H4 (cell line): Measurements from ENCODE around the gene GH2. TPM values are rescaled to one million over a fixed set of nuclear protein-coding genes. Genes with fewer than 3 reads are reported as not detected.
"Not testable (repeated sequence)": the region's sequence is repeated elsewhere in the genome, so short reads cannot be mapped to it uniquely, and the experiment has no call there.

ENCODE experiments used
- DNase-seq: peaks from one replicate; pipeline ENCODE4 v3.0.0-alpha.2; 2015; ENCODE audit warnings: low spot score
- total RNA-seq: library from RNA; depleted of rRNA; stranded (reverse); fragments of >200 nt; shearing (Covaris generic); gene quantifications from 2 replicates; pipeline ENCODE4 v1.2.3, GENCODE V29; 2014; rRNA removed

GH2 gene
- total RNA-seq, result not detected in 2 replicates

DNA sequence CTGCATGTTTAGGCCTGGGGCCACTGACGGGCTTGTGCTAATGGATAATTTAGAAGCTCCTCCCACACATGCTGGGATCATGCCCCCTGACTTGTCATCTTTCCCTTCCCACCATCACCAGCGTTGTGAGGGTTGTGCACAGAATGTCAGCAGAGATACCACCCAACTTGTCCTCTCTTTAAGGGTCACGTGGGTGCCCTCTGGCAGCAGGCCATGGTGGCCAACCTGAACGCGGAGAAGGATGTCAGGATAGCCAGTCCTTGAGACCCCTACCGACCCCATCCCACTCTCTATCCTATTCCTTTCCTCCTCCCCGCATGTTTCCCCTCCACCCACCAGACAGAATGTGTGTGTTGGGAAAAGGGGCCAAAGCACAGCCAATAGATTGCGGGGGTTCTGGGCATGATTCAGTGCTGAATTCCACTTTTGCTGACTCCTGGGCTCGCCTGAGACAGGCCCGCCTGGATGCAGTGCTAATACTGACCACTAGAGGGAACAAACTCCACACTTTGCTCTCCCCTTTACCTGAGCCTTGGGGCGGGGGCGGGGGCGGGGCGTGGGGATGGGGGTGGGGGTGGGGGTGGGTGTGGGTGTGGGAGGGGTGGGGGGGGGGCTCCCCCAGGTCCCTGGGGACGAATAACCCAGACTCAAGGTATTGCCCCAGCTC, at the start of gene GH2:
Gene GH2 (minus strand): TSS at position 10 of the 667 bp plus-strand sequence. CDS start 143 bp downstream, outside the sequence.
- peak; percentile 44 for DNase-seq

DNA sequence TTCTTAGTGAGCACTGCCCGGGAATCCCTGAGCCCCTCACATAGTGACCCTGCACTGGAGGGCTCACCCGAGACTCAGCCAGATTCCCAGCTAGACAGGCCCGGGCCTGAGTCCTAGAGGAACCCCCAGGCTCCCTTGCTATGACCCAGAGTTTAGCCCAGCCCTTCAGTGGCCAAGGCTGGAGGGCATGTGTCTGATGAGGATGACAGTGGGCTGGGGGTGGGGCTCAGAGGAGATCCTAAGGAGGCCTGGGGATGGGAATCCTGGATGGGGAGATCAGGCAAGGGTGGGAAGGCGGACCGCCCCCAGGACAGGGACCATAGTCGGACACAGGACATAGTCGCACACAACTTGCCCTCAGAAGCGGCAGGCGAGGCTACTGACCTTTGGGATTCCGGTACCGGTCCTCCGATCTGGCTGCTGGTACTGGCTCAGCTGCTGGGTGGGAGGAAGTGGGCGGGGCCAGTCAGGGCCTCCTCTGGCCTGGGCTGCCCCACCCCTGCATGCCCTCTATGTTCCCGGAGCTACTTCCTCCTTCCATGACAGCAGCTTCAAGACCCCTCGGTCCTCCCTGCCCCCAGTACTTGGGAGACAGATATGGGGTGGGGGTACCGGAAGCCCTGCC, 49.3 kb upstream of the GH2 start:
- no peak for DNase-seq

DNA sequence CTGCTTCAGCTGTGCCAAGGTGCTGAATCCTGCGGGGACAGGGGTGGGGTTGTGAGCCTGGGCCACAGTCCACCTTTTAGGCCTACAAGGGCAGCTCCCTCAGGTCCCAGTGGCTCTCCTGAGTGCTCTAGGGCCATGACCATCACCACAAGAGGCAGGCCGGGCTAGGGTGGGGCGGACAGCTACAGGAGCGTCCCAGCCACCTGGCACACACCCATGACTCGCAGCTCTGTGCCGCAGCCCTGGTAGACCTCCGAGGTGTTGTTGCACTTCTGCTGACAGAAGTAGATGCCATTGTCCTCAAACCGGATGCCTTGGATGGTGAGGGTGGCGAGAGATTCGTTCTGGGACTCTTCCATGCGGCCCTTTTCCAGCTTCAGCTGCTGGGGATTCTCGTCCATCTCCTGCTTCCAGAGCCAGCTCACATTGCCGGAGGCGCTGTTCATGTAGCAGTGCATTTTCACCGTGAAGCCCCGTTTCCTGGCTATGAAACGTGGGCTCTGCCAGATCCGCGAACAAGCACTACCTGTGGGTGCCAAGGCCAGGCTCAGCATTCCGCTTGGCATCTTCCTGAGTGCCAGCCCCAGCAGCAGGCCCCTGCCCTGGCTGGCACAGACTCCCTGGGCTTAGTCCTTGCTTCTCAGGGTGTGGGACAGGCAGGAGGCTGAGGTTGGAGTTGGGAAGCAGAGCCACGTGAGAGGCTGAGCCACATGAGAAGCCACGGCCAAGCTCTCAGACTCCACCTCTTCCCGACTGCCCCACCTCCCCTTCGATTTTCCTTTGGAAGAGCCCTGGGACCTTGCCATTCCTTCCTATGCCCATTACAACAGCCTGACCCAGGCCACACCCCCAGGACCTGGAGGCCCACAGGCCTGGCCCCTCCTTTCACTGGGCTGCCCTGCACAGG, 48.4 kb upstream of the GH2 start:
- DNase-seq, result no peak

DNA sequence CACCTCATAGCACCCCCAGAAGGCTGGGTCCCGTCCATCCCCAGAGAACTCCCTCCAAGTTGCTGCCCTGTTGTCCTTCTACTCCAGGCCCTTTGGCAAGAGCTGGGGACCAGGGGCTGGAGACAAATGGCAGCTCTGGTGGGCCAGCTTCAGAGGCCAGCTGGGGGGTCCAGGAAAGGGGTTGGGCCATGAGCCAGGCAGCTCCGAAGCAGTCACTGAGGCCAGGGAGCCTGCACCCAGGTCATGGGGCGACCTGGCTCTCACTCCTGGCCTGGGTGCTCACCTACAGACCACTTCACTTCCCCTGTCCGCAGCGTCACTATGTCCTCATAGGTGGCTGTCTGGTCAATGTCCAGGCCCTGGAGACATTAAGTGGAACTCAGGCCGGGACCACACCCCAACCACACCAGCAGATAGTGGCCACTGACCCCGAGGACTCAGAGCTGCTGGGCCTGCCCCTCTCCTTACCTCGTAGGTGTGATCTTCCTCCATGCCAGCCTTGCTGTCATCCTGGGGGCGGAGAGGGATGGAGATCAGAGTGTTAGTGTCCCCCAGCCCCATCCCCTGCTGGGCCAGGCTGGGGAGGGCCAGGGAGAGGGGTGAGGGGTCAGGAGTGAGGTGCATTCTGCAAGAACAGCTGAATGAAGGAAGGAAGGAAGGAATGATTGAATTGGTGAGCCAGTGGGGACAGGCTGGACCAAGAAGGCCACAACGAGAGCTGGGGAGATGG, 47.4 kb upstream of the GH2 start:
- no peak for DNase-seq

DNA sequence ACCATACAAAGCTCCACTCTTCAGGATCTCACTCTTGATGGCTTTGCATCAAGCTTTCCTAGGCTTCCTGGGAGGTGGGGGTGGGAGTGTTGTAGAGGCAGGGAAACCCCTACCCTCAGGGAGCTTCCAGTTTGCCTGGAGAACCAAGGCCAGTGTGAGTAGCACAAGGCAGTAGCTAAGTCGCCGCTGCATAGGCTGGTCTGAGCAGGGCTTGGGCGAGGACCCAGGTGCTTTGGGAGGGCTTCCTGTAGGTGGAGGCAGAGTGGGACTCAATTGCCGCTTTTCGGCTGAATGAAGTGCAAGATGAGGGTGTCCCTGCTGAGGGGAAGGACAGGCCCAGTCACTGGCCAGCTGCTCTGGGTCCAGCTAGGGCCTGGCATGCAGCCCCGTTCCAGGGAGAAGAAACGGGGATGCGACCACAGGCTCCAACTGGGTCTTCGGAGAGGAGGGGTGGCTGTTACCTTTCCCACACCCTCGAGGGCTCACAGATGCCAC, 46.5 kb upstream of the GH2 start:
- DNase-seq, result no peak

DNA sequence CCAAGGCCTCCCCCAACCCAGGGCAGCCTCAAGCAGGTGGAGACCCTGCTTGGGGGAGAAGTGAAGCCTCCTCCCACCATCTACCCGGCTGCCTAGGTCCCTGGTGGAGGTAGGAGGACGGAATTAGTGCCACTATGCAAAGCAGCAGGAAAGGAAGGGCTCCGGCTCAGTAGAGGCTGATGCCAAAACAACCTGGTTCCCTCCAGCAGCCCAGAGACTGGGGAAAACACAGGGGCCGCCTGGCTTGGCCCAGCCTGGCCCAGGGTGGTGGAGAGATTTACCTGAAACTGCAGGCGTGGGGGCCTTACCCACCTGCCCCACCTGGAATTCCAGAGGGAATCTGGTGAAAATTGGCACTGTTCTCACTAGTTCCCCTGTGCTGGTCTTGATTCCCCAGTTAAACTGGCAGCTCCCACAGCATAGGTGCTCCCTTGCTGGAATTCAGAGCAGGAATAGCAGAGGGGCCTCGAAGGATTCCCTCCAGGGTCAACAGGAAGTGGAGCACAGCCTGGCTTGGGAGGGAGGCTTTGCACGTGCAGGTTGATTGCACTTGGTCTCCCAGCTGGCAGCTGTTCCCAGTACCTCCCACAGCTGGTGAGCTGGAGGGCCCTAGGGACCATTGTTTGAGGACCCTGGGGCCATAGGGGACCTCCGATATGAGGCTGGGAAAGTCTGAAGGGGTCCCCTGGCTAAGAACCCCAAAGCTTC, 45.9 kb upstream of the GH2 start:
- no peak for DNase-seq

DNA sequence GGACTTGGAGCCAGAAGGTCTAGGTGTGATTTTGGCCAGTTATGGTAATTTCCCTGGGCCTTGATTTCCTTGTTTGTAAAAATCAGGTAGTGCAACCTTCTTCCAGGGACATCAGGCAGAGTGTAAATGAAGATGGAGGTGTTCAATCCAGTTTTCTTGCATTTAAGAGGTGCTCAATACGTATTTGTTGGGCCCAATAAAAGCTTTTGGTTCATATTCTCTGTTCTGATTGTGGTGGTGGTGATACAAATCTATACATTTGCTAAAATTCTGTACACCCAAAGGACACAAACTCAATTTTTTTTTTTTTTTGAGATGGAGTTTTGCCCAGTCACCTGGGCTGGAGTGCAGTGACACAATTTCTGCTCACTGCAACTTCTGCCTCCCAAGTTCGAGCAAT, 44.4 kb upstream of the GH2 start:
- DNase-seq, result no peak

DNA sequence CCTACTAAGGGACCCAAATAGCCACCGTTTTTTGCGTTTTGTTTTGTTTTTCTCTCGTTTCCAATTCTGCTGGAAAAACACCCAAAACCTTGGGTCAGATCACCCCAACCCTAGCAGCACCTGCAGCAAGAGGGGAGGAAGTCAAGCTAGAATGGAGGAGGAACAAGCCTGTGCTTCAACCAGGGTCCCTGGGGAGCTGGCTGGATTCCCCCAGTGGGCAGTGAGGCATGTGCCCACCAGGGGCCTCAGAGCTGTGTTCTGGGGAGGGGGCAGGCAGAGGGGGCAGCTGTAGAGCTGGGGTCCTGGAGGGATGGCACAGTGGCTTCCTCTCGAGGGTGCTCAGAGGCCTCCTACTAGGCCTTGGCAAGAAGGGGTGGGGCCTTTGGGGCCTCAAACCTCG, 43.9 kb upstream of the GH2 start:
- DNase-seq, result no peak

DNA sequence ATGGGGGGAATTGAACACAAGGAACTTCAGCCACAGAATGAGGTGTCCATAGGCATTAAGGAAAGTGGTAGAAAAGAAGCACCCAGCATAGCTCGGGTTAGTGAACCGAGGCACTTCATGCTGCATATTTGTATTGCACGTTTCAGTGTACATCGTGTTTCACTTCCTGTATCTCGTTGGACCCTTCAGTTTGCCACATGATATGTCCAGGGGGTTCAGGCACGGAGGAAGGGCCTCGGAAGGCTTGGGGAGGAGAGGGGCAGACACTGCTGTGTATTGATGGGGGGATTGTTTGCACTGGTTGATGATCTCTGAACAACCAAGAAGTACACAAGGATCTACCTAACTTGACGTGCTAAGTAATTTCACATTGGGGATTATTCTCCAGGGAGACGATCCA, 40.7 kb upstream of the GH2 start:
- not testable (repeated sequence) for DNase-seq

DNA sequence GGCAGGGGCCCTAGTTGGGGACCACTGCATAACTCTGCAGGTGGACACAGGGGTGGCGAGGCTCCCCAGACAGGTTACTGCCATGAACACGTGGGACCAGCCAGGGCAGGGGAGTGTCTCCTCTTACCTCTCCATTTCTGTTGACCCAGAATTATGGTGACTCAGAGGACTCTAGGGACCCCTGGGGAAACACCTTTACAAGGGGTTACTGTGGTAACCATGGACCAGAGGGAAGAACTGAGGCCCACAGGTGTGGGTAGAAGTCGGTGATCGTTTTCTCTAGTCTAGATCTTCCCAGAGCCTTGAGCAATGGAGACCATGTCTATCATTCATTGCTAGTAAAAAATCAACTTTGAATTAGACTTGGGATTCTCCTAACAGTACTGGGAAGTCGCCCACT, 39.0 kb upstream of the GH2 start:
- DNase-seq, result not testable (repeated sequence)

DNA sequence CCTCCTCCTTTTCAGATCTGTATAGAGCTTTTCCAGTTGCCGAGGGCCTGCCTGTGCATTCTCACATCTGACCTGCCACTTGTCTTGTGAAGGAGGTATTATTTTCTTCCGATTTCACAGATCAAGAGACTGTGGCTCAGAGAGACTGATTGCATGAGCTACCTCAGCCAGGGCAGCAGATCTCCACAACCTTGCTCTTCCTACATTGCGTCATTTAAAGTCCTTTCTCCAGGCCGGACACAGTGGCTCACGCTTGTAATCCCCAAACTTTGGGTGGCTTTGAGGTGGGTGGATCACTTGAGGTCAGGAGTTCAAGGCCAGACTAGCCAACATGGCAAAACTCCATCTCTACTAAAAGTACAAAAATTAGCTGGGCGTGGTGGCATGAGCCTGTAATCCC, 38.3 kb upstream of the GH2 start:
- DNase-seq, result not testable (repeated sequence)

DNA sequence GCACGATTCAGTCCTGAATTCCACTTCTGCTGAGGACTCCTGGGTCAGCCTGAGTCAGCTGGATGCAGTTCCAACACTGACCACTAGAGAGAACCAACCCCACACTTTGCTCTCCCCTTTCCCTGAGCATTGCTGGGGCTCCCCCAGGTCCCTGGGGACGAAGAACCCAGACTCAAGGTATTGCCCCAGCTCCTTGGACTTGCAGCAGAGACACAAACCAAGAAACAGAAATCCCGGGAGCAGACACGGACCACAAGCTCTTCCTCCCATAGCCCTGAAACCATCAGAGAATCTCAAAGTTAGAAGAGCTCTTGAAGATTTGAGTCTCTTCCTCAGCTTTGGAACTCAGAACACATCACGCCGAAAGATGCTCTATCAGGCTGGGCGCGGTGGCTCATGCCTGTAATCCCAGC, 37.6 kb upstream of the GH2 start:
- peak; percentile 42 for DNase-seq

DNA sequence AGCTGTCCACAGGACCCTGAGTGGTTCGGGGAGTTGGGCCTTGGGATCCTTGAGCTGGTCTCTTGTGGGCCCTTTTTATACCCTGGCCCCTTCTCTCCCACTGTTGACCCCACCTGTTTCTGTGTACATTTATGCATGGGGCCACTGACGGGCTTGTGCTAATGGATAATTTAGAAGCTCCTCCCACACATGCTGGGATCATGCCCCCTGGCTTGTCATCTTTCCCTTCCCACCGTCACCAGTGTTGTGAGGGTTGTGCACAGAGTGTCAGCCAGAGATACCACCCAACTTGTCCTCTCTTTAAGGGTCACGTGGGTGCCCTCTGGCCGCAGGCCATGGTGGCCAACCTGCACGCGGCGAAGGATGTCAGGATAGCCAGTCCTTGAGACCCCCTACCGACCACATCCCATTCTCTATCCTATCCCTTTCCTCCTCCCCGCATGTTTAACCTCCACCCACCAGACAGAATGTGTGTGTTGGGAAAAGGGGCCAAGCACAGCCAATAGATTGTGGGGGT, 37.1 kb upstream of the GH2 start, which contains the start of gene GH1:
Gene GH1 (minus strand): TSS at position 51 of the 517 bp plus-strand sequence. CDS start 63 bp downstream, outside the sequence.
- DNase-seq, result not testable (repeated sequence)

DNA sequence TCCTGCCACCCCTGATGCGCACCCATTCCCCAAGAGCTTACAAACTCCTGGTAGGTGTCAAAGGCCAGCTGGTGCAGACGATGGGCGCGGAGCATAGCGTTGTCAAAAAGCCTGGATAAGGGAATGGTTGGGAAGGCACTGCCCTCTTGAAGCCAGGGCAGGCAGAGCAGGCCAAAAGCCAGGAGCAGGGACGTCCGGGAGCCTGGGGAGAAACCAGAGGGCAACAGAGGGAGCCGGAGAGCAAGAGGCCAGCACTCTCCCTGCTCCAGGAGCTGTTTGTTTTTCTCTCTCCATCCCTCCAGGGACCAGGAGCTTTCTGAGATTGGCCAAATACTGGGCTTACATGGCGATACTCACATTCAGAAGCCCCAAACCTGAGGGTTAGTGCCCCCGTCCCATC, 36.6 kb upstream of the GH2 start:
- DNase-seq, result no peak

DNA sequence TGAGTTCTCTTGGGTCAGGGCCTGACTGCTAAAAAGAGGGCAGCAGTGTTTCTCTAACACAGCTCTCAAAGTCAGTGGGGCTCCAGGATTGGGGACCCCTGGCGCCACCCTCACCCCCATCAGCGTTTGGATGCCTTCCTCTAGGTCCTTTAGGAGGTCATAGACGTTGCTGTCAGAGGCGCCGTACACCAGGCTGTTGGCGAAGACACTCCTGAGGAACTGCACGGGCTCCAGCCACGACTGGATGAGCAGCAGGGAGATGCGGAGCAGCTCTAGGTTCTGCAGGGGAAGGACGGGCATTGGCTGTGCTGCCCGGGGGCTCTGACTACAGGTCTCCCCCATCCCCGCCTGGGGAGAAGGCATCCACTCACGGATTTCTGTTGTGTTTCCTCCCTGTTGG, 35.9 kb upstream of the GH2 start:
- no peak for DNase-seq

DNA sequence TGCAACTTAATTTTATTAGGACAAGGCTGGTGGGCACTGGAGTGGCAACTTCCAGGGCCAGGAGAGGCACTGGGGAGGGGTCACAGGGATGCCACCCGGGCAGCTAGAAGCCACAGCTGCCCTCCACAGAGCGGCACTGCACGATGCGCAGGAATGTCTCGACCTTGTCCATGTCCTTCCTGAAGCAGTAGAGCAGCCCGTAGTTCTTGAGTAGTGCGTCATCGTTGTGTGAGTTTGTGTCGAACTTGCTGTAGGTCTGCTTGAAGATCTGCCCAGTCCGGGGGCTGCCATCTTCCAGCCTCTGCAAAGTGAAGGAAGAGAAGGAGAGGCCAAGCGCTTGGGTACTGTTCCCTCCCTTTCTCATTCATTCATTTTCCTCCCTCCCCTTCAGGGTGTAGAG, 35.5 kb upstream of the GH2 start:
- not testable (repeated sequence) for DNase-seq

DNA sequence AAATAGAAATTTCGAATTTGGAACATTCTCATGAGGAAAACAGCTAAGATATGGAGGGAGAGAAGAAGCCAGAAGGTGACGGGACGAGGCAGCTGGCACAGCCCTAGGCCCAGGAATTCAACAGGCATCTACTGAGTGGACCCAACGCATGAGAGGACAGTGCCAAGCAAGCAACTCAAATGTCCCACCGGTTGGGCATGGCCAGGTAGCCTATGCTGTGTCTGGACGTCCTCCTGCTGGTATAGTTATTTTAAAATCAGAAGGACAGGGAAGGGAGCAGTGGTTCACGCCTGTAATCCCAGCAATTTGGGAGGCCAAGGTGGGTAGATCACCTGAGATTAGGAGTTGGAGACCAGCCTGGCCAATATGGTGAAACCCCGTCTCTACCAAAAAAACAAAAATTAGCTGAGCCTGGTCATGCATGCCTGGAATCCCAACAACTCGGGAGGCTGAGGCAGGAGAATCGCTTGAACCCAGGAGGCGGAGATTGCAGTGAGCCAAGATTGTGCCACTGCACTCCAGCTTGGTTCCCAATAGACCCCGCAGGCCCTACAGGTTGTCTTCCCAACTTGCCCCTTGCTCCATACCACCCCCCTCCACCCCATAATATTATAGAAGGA, 34.9 kb upstream of the GH2 start:
- no peak for DNase-seq

DNA sequence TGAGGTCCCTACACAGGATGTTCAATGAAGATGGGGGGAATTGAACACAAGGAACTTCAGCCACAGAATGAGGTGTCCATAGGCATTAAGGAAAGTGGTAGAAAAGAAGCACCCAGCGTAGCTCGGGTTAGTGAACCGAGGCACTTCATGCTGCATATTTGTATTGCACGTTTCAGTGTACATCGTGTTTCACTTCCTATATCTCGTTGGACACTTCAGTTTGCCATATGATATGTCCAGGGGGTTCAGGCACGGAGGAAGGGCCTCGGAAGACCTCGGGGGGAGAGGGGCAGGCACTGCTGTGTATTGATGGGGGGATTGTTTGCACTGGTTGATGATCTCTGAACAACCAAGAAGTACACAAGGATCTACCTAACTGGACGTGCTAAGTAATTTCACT, 34.0 kb upstream of the GH2 start:
- not testable (repeated sequence) for DNase-seq

DNA sequence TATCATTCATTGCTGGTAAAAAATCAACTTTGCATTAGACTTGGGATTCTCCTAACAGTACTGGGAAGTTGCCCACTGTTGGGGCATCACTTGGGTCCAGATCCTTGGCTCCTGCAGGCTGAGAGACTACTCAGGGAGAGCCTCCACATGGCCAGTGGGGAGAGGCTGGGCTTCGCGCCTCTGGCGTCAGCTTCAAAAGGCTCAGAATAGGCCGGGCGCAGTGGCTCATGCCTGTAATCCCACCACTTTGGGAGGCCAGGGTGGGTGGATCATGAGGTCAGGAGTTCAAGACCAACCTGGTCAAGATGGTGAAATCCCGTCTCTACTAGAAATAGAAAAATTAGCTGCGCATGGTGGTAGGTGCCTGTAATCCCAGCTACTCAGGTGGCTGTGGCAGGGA, 32.7 kb upstream of the GH2 start:
- DNase-seq, result no peak

DNA sequence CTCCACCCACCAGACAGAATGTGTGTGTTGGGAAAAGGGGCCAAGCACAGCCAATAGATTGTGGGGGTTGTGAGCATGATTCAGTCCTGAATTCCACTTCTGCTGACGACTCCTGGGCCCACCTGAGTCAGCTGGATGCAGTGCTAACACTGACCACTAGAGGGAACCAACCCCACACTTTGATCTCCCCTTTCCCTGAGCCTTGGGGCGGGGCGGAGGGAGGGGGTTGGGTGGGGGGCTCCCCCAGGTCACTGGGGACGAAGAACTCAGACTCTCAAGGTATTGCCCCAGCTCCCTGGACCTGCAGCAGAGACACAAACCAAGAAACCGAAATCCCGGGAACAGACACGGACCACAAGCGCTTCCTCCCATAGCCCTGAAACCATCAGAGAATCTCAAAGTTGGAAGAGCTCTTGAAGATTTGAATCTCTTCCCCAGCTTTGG, 29.9 kb upstream of the GH2 start:
- DNase-seq, result no peak
